Measurements from ENCODE around the gene ESPNL.

DNA sequence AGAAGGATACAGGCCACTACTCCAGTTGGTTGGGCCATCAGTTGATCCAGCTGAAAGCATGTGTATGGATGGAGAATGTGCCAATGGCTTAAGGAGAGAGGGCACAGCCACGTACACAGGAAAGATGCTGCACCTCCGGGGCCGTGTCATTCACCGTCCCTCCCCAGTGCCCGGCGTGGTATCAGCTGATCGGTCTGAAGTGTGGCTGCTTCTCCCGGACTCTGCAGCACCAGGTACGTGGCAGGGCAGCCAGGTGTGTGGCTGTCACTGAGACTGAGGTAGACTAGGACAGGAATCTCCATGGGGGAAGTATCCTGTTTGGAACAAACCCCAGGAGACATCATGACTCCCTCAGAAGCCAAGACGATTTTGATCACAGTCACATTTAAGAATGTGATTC, 54.4 kb downstream of the ESPNL start:
- TF ChIP-seq YY1 (IDR thresholded peaks at IDR 0.05; ENCODE audit: insufficient read depth, insufficient read length) (no peak), ZNF274 (IDR thresholded peaks at IDR 0.05; ENCODE audit: low read depth, low read length) (no peak), SUZ12 (IDR thresholded peaks at IDR 0.05; ENCODE audit: extremely low read depth, insufficient read depth, insufficient read length) (no peak)

Data from NT2/D1 (cell line).